ENCODE measurements around the gene CDH23.
A peak's percentile ranks its signal among the peaks of the same experiment; 100 is the strongest.

Gene CDH23

DNA sequence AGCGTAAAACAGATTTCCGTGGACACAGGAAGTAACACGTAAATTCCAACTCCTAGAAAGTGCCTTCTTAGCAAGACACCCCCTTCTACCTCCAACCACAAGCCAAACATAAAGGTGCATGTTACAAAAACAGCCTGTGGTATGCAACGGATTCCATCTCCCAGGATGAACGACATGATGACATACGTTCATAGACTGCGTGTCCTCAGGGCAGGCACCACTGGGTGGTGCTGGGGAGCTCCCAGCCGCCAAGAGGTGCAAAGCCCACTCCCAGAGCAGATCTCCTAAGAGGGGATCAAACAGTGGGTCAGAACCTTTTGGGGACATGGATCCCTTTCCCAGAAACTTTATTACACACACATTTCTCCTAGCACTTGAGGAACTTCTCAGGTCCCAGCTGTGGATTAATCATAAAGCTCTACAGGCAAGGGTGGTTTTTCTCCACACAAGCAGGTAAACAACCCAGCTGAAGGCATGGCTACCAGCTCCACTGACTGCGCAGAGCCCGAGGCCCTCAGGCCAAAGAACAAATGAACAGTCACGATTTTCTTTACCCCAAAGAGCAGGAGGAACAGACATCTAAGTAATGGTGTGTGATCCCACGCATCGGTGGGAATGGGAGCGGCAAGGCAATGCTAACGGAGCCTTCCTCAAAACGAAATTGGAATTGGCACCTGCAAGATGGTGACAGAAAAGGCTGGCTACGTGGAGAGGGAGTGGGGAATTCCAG lies 440.5 kb downstream of the CDH23 start:
- intact Hi-C loops (cut with DNase I), result loop anchor here (10.0 kb wide), 1 partner anchor 48 kb away; no protein-coding TSS in a partner anchor

DNA sequence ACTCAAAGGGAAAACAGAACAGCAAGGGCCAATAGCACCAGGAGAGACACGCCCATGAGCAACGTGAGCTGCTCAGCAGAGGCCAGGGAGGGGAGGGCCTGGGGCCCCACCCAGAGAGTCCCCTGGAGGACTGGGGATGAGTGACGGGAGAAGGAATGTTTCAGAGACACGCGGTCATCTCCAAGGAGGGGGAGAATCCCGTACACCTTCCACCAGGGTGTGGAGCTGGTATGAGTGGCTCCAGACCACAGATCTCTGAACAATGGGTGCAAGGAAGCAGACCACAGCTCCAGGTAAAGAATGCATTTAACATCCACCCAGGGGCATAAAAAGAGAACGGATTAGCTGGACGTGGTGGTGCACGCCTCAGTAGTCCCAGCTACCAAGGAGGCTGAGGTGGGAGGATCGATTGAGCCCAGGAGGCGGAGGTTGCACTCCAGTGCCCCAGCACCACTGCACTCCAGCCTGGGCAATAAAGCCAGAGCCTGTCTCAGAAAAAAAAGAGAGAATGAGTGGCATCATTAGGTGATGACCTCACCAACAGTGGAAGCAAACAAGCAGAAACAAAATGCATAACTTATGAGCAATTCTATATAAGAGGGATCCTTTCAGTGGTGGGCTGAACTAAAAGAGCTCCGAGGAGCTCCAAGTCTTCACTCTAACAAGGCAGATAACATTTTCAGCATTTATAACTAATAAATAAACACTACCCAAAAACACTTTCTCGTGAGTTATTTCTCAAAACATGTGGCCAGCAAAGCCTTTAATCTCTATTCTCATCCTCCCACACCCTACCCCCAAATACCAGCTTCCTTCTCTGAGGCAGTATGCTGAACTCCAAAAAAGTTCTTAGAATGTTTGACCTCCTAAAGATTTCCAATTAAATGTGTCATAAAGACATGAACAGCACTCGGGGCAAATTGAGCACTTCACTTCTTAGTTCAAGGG lies 441.8 kb downstream of the CDH23 start:
- intact Hi-C loops (cut with DNase I), result loop anchor here (10.0 kb wide), 1 partner anchor 46 kb away; no protein-coding TSS in a partner anchor
- DNase-seq, result peak in 2 of 10 donors; percentile 29 to 50

More for the DNA sequence above, 440.5 kb downstream of the CDH23 start:
- DNase-seq, result peak in 2 of 10 donors; percentile 31 to 89

DNA sequence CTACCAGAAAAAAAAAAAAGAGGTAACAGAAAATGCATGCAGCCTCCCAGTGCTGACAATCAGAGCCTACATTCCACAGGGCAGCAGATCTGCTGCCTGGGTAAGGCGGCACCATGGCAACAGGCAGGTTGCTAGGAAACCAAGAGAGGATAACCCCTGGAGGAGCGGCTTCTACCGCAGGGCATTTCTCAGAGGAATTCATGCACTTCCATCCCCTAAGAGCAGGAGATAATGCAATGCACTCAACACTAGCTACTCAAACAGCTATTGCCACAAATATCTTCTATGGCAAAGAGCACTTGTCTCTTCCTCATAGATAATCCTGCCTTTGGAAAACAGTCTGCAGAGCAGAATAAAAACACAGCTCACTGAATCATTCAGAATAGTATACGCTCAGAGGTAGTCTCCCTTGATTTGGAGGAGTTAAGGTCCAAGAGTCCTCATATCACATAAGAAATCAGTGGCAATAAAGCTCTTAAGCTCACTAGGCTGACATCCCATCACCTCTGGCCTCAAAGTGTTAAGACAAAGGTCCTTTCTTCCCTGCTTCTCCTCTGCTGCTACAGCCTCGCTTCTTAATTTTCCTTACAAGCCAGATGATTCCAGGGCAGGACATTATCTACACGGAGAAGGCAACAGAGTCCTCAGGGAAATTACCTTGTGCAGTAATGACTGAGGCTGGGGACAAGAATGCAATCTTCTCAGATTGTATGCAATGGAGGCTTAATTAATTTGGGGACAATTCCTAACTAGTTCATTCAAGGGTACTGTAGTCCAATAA lies 443.6 kb downstream of the CDH23 start:
- intact Hi-C loops (cut with DNase I), result no loop called here
- DNase-seq, result peak; percentile 68 to 97 (median 83)

DNA sequence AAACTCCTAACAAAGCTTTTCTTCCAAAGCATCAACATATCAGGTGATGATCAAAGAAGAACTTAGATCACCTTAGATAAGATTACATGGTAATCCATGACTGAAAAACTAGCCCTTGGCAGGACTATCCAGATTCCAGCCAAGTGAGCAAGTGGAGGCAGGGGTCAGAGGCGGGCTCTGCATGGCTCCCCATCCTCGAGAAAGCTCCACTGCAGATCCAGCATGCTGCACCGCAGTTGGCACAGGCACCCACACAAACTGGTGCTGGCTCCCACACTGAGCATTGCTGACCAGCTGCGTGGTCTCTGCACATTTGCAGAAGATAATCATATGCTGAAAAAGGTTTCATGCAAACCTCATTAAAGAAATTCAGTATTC lies 444.2 kb downstream of the CDH23 start:
- peak; percentile 35 to 91 (median 54) for DNase-seq
- intact Hi-C loops (cut with DNase I), result no loop called here

DNA sequence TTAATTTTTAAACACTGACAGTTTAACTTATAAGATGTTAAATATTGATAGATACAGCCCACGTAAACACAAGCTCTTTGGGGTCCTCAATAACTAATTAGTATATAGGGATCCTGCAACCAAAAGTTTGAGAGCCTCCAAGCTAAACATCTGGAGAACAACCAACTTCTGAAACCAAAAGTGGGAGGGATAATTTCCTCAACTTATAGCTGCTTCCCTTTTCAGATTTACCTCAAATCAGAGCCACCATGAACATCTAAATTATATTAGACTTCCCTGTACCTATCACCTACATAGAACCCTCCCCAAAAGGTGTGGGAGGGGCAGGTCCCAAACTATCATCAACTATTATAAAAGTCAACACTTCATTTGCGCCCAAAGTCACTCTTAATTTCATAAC lies 445.7 kb downstream of the CDH23 start:
- intact Hi-C loops (cut with DNase I), result no loop called here
- peak in 1 of 10 donors; percentile 4 for DNase-seq

DNA sequence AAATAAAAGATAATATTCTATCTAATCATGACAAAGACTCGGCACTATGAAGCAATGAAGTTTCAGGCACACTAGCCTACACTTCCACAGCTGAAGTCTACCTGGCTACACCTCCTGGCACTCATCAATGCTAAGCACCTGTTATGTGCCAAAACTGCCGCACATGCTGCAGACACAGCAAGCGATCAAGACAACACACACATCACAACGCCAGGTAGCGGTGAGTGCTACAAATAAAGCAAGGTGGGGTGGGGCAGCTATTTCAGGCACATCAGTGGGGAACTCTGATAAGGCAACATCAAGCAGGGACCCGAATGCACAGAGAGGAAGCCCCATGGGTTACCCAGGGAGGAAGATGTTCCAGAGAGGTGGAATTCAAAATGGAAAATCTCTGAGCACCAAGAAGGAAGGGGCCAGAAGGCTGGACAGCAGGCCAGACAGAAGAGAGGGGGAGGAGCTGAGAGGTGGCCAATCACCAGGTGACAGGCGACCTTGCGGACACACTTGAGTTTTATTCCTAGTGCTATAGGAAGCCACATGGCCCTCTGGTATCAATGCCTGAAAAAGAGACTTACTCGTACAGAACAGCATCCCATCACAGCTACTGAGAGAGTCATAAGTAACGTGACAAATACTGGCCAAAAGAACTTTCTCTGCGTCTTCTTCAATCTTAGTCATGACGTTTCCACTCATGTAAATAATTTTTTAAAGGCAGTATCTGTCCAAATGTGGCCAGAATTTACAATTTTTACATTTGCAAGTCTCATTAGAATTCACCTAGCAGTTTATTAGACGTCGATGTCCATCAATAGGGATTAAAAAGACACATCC lies 446.4 kb downstream of the CDH23 start:
- peak in 1 of 10 donors; percentile 30 for DNase-seq
- intact Hi-C loops (cut with DNase I), result no loop called here

DNA sequence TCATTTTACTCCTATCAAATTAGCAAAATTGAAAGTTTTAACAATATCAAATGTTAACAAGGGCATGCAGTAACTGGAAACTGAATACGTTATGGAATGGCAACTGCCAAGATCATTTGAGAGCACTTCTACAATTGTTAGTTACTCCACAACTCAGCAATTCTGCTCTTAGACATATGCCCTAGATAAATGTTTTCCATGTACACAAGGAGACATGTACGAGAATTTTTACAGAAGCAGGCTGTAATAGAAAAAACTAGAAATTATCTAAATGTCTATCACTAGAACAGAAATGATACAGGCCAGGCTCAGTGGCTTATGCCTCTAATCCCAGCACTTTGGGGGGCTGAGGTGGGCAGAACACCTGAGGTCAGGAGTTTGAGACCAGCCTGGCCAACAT lies 447.4 kb downstream of the CDH23 start:
- DNase-seq, result no peak
- intact Hi-C loops (cut with DNase I), result no loop called here

DNA sequence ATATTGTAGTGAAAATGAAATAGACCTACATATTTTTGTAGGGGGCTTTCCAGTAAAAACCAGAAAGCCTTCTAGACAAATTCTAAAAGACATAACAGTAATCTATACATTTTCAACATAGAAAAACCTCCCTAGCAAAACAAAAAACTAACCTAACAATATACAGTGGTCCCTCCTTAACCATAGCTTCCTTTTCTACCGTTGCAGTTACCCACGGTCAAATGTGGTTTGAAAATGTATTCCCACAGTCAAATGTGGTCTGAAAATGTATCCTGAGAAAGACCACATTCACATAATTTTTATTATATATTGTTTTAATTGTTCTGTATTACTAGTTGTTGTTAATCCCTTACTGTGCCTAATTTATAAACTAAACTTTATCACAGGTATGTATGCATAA lies 448.0 kb downstream of the CDH23 start:
- intact Hi-C loops (cut with DNase I), result no loop called here
- no peak for DNase-seq

DNA sequence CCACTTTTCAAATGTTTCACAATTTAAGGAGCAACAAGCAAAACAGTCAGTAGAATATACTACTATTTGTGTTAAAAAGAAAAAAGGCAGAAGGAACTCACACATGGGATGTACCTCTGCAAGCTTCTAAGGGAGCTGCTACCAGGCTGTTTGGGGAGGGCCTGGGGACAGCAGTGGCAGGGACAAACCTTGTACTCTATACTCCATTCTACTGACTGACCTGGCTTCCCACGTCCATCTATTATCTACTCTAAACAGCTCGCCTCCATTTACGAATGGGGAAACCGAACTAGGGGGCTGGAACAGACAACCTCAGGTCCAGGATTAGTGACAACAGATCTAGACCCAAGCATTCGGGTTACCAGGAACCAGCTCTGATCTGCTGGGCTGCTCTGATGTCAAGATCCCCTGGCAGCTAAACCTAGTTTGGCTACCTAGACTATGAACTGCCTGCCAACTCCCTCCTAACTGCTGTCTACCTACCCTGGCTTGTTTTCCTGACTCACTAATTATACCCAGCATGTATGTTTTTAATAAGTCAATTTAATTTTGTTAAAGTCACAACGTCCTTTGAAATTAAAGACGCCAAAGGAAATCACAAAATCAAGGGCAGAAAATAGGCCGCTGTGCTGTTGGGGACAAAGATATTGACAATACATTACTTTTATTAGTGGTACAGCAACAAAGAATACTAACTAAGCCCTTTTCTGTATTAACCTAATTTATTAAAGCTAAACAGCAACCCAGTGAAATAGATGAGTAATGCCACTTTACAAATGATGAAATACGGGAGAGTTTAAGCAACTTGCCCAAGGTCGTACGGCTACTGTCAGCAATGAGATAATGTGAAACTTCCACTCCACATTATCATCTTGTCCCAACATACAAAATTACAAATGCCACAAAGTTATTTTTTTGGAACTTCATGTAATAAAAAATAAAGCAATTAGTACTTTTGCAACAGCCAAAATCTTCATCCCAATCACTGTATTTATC lies 449.0 kb downstream of the CDH23 start:
- intact Hi-C loops (cut with DNase I), result no loop called here
- DNase-seq, result peak in 2 of 10 donors; percentile 25 to 40

DNA sequence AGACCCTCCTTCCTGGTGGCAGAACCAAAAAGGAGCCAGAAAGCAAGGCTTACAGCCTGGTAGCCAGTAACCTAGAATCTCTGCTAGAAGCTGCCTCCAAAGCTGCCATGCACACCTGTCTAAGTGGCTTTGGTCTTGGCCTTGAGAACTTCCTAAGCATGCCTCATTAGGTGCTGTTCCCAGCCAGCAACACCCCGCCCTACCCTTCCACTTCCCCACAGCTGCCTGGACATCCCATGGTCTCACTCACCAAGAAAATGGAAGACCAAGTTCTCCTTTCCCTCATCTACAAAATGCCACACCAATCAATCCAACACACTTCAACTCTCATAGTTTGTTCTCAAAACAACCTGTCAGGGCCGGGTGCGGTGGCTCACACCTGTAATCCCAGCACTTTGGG lies 450.1 kb downstream of the CDH23 start:
- peak in 1 of 10 donors; percentile 29 for DNase-seq
- intact Hi-C loops (cut with DNase I), result no loop called here

DNA sequence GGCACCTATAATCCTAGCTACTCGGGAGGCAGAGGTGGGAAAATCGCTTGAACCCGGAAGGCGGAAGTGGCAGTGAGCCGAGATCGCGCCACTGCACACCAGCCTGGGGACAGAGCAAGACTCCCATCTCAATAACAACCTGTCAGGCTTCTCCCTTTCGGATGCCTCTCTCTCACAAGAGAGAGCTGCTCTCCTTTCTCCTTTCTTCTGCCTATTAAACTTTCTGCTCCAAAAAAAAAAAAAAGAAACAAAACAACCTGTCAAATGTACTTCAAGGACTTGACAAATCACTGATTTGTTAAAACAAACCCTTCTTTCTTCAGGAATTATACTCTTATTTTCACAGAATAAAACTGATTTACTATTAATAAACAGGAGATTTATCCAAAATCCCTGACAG lies 450.7 kb downstream of the CDH23 start:
- intact Hi-C loops (cut with DNase I), result no loop called here
- peak in 1 of 10 donors; percentile 31 for DNase-seq

DNA sequence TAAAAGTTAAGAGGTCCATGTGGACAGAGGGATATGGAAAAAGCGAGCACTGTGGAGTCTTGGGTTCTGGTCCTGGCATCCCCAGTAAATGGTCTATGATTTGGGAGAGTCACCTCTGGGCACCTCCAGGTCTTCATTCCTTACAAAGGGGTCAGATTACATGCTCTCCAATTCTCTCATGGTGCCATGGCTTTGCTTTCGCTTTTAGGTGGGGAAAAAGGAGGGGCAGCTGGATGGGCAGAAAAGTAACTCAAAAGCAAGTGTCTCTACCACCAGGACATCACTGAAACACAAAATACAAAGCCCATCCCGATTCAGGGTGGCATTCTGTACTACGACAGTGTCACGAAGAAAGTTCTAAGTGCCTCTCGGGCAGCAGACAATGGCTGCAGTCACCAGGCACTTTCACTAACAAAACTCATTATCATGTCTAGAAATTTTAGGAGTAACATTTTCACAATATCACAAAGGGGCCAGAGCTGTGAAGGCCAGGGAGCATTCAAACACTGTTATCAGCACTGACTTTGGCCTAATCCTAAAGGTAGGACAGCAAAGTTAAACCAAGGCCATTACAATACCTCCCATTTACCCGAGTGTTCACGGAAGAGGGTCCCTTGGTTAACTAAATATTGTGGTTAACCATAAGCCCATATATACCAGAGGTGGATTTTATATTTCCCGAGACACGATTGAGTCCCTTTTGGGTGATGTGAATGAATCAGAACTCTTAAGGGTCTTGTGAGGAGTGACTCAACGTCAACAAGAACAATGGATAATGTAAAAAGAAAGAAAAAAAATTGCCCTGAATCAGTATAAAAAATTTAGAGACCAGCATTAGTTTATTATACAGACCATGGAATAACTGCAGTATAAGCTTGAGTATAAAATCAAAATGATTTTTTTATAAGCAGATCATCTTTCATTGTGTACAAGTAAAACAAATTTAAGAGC lies 451.9 kb downstream of the CDH23 start:
- no peak for DNase-seq
- intact Hi-C loops (cut with DNase I), result no loop called here

DNA sequence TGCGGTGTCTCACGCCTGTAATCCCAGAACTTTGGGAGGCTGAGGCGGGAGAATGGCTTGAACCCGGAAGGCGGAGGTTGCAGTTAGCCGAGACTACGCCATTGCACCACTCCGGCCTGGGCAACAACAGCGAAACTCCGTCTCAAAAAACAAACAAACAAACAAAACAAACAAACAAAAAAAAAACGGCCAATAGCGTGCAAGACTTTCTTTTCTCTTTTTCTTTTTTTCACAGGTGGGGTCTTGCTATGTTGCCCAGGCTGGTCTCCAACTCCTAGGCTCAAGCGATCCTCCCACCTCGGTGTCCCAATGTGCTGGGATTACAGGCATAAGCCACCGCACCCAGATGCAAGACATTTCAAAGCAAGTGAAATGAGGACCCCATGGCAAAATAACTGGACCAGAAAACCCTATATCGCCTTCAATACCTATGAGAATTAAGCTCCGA lies 452.8 kb downstream of the CDH23 start:
- intact Hi-C loops (cut with DNase I), result no loop called here
- DNase-seq, result peak in 1 of 10 donors; percentile 73

DNA sequence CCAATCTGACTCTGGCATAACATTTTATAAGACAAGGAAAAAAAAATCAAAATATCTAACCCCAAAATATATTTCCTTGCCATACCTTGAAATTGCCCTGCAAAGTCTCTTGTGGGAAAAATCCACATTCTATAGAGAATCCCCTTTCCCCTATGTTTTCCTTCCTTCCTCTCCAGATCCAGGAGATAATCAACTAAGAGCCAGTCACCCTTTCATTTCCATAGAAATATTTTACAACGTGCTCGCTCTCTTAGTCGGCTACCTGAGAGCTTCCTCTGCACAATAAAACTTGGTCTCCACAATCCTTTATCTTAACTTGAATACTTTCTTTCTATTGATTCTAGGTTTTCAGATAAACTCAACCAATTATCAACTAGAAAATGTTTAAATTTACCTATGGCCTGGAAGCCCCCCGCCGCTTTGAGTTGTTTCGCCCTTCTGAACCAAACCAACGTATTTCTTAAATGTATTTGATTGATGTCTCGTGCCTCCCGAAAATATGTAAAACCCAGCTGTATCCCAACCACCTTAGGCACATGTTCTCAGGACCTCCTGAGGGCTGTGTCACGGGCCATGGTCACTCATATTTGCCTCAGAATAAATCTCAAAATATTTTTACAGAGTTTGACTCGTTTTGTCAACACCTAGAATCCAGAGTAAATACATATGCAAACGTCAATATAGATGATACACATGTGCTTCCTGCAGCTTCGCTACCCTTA lies 453.5 kb downstream of the CDH23 start:
- intact Hi-C loops (cut with DNase I), result no loop called here

DNA sequence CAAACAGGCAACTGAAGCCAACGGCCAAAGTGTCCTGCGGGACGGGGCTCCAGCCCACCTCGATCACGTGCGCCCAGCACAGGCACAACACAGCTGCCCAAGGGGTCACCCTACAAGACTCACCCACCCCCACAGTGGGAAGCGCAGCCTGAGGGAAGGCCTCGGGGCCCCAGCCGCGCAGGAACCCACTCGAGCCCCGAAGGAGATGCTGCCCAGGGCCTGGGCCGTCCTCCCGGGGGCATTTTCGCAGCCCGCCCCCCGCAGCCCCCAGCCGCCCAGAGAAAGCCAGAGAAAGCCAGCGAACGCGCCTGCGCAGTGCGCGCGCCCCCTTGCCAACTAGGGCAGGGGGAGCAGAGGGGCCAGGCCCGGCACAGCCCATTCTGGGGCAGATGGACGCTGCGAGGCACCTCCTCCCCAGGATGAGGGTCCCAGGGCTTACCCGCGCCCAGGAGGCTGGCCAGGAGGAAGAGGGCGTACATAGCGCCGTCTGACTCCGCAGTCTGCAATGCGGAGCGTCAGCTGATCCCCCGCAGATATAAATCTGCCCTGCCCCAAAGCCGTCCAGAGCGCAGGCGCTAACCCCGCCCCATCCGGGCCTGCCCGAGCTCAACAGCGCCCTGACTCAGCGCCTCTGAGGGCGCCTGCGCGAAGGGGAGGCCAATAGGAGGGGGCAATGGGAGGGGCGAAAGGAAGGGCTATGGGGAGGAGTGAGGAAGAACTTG lies 454.2 kb downstream of the CDH23 start, which contains the start of gene PSAP:
Gene PSAP, minus strand, starts transcription at position 509 of the 722 bp plus-strand sequence. Its CDS starts 30 bp downstream, at position 479.
- intact Hi-C loops (cut with DNase I), result loop anchor here (1.0 kb wide), 1 partner anchor 9 kb away; no protein-coding TSS in a partner anchor
- peak; percentile 96 to 100 (median 98) for DNase-seq

More for the DNA sequence above, 453.5 kb downstream of the CDH23 start:
- no peak for DNase-seq
